GM21515 (cell line): Measurements from ENCODE around the gene AFF4.

ENCODE experiments used
- ATAC-seq: cut with Tn5 transposase; IDR thresholded peaks from one replicate; pipeline ENCODE4 v1.9.1; 2021; ENCODE audit not compliant: unreplicated experiment

The AFF4 gene

GRCh38 chr5:132829742-132830435 is 133.5 kb downstream of the AFF4 start:
- peak; percentile 80 for ATAC-seq

GRCh38 chr5:132828846-132829494 is 134.5 kb downstream of the AFF4 start:
- no peak for ATAC-seq

GRCh38 chr5:132827943-132828673 is 135.3 kb downstream of the AFF4 start:
- ATAC-seq, result no peak

- no peak for ATAC-seq
These were observed 136.9 kb downstream of the AFF4 start for GRCh38 chr5:132826424-132827082.

GRCh38 chr5:132825834-132826391 is 137.5 kb downstream of the AFF4 start:
- ATAC-seq, result no peak
